Heart left ventricle (tissue), 16 donors: Measurements from ENCODE around the gene TECPR2. TPM values are rescaled to one million over a fixed set of nuclear protein-coding genes. Genes with fewer than 3 reads are reported as not detected.

Experiments
- ATAC-seq, 4 donors: fragments of 200-7000 bp; cut with Tn5 transposase; one replicate each; pipeline ENCODE4 v1.9.1; 2020 to 2022; ENCODE audit warnings: moderate library complexity in 4 of 4, mild to moderate bottlenecking in 3 of 4, moderate number of reproducible peaks in 1 of 4
- DNase-seq, 5 donors: peaks; one replicate each; pipeline ENCODE4 v3.0.0-alpha.2; 2020
- H3K27ac ChIP-seq, 12 donors: fragments of 200-600 bp; sonication (generic) in 4 of 12; one replicate each; pipeline versions ENCODE4 v1.5.0 to v1.8.0; 2016 to 2022; ENCODE audit warnings: mild to moderate bottlenecking in 2 of 12
- H3K27me3 ChIP-seq, 9 donors: fragments of 200-600 bp; sonication (generic) in 2 of 9; one replicate each; pipeline versions ENCODE4 v1.5.1 to v1.8.0; 2016 to 2022; ENCODE audit warnings: mild to moderate bottlenecking in 3 of 9
- H3K36me3 ChIP-seq, 9 donors: fragments of 200-600 bp; sonication (generic) in 2 of 9; one replicate each; pipeline versions ENCODE4 v1.5.0 to v1.8.0; 2018 to 2022; ENCODE audit warnings: mild to moderate bottlenecking in 2 of 9
- H3K4me1 ChIP-seq, 12 donors: fragments of 200-600 bp; sonication (generic) in 4 of 12; one replicate each; pipeline versions ENCODE4 v1.5.0 to v1.8.0; 2016 to 2022; ENCODE audit warnings: mild to moderate bottlenecking in 3 of 12
- H3K4me3 ChIP-seq, 12 donors: fragments of 200-600 bp; sonication (generic) in 4 of 12; one replicate each; pipeline versions ENCODE4 v1.5.0 to v1.8.0; 2017 to 2022; ENCODE audit warnings: mild to moderate bottlenecking in 9 of 12, moderate library complexity in 4 of 12
- H3K9me3 ChIP-seq, 12 donors: fragments of 200-600 bp; sonication (generic) in 4 of 12; one replicate each; pipeline versions ENCODE4 v1.5.0 to v1.8.0; 2016 to 2022; ENCODE audit warnings: mild to moderate bottlenecking in 1 of 12
- CTCF ChIP-seq, 12 donors: fragments of 200-600 bp; sonication (generic) in 4 of 12; IDR thresholded peaks; one replicate each; pipeline versions ENCODE4 v1.5.0 to v1.8.0; 2018 to 2022; ENCODE audit warnings: antibody characterized with exemption in 12 of 12, mild to moderate bottlenecking in 5 of 12
- POLR2A ChIP-seq, 2 donors: fragments of 450-650 bp; IDR thresholded peaks; one replicate each; pipeline ENCODE4 v1.6.1; 2017; ENCODE audit warnings: antibody characterized with exemption in 2 of 2, mild to moderate bottlenecking in 2 of 2, moderate library complexity in 2 of 2
- WGBS, 4 donors: extraction: QIAGEN DNeasy Blood & Tissue Kit in 2 of 4; methylation state at CpG; one replicate each; pipeline versions ENCODE4 v1.1.5 to v1.1.7; 2013 to 2018; 5-methylcytosine and 5-hydroxymethylcytosine counted together
- intact Hi-C, 10 donors: fragments of 100-400 bp; cut with DNase I; formaldehyde crosslinking; loops; one replicate each; pipeline versions ENCODE4 v1.11.1 to v1.14.2; 2022
- polyA plus RNA-seq, 2 donors: library from polyadenylated mRNA; stranded (reverse); fragments of 200-250 nt; gene quantifications; one replicate each; pipeline ENCODE4 v1.2.3, GENCODE V29; 2013
- total RNA-seq, 9 donors: library from RNA; depleted of rRNA in 2 of 9; stranded (reverse); fragments of >200 nt in 2 of 9; fragmentation: NEBNext Ultra II Directional in 3 of 9; extraction: Animal tissue kit (Norgen Biotek cat#: 25700) in 3 of 9; gene quantifications; one replicate each; pipeline versions ENCODE4 v1.1.0 to v1.2.4, GENCODE V29; 2016 to 2023
- donor health status: ischemic (EF 13 %, LVEDD 7.1; RV severe dilation, severe dysfunction).
- donor health status: healthy with polysubstance abuse.
- donor health status: DM: no; HTN: yes; CAD: no.
- donor health status: DM: no; HTN: no; CAD: no.
- donor health status: ischemic (EF 25% LVEDD 6.9; RV normal size, moderate dysfunction).
- donor health status: ischemic (EF 25% LVEDD 5.7; RV mildly dilated, moderate dysfunction).
- donor health status: healthy.
- donor health status: DM: yes; HTN: yes; CAD: no.
- donor health status: ischemic (EF 35%, LVEDD 5.7; RV mildly dilated, moderate dysfunction).
- donor health status: nonischemic (EF 11% LVEDD 7.7; RV severe dilation, severe dysfunction).
- donor health status: DM: yes; HTN: yes; CAD: no.
- donor health status: PGD.
- donor health status: ischemic (EF 29% LVEDD 5.4; RV normal size, mild dysfunction).
- donor health status: nonischemic (EF 23%, LVEDD 6.1; RV moderate dilation, normal function).

The TECPR2 gene
- total and polyA plus RNA-seq, 11 donors = 9.9 to 30.6 (median 22.3) TPM

GRCh38 chr14:102360388-102360787 is 2.4 kb upstream of the TECPR2 start:
- DNase-seq (no peak), ATAC-seq (no peak)
- Histone ChIP-seq H3K4me1 (peaks cover 5 to 35% (median 23%) of the 10 kb centered on the region in 12 donors), H3K27ac (no peak overlapping the region), H3K36me3 (peaks cover 0 to 51% (median 43%) of the 10 kb centered on the region in 9 donors), H3K27me3 (no peaks in the 10 kb centered on the region), H3K9me3 (no peaks in the 10 kb centered on the region), H3K4me3 (no peak overlapping the region)
- no peak for TF ChIP-seq CTCF (IDR thresholded peaks at IDR 0.05)
- no peak for TF ChIP-seq POLR2A (IDR thresholded peaks at IDR 0.05)
- 96 to 100% (median 97%) methylated on average over 3 of the region's 3 CpGs for WGBS, 4 donors
- intact Hi-C loops = loop anchor here in 6 of 10 donors (5.0 to 10.0 kb wide), 3 partner anchors 43 to 157 kb away; partner anchors contain the start of gene ZNF839 (in 2 of the 6)

- Histone ChIP-seq H3K4me3 (peak overlapping the region; percentile 81 to 96 (median 92)), H3K27me3 (no peaks in the 10 kb centered on the region), H3K4me1 (peaks cover 5 to 41% (median 26%) of the 10 kb centered on the region in 12 donors), H3K36me3 (peaks cover 0 to 34% (median 26%) of the 10 kb centered on the region in 9 donors), H3K27ac (peak overlapping the region; percentile 86 to 99 (median 94)), H3K9me3 (no peaks in the 10 kb centered on the region)
- TF ChIP-seq POLR2A (IDR thresholded peaks at IDR 0.05) (no peak), CTCF (IDR thresholded peaks at IDR 0.05) (no peak)
- intact Hi-C loops = loop anchor here in 6 of 10 donors (5.0 to 10.0 kb wide), 3 partner anchors 45 to 155 kb away; partner anchors contain the start of gene ZNF839 (in 2 of the 6)
- ATAC-seq (peak in 1 of 4 donors; percentile 12), DNase-seq (no peak)
- WGBS, 4 donors = 20 to 32% (median 27%) methylated on average over 3 to 4 of the region's 4 CpGs
Measured at GRCh38 chr14:102362084-102362483, 657 bp upstream of the TECPR2 start.

GRCh38 chr14:102363182-102363943 is 622 bp downstream of the TECPR2 start:
- no peaks in the 10 kb centered on the region for H3K9me3 ChIP-seq
- H3K4me1 ChIP-seq = peaks cover 5 to 46% (median 28%) of the 10 kb centered on the region in 12 donors
- ATAC-seq (peak; percentile 4 to 61 (median 35)), DNase-seq (peak in 3 of 5 donors; percentile 48 to 62 (median 60))
- intact Hi-C loops = loop anchor here in 6 of 10 donors (5.0 to 10.0 kb wide), 3 partner anchors 46 to 154 kb away; partner anchors contain the start of gene ZNF839 (in 2 of the 6)
- H3K27me3 ChIP-seq = no peaks in the 10 kb centered on the region
- peaks cover 0 to 22% (median 15%) of the 10 kb centered on the region in 9 donors for H3K36me3 ChIP-seq
- TF ChIP-seq CTCF (IDR thresholded peaks at IDR 0.05) (no peak), POLR2A (IDR thresholded peaks at IDR 0.05) (no peak)
- WGBS, 4 donors = 2 to 7% (median 2%) methylated on average over 11 to 53 of the region's 53 CpGs
- peak overlapping the region; percentile 86 to 99 (median 94) for H3K27ac ChIP-seq
- peak overlapping the region; percentile 81 to 96 (median 92) for H3K4me3 ChIP-seq

- no peaks in the 10 kb centered on the region for H3K9me3 ChIP-seq
- H3K4me3 ChIP-seq = no peak overlapping the region
- peak; percentile 47 to 80 (median 68) for ATAC-seq
- peak in 2 of 5 donors; percentile 30 to 36 for DNase-seq
- peak overlapping the region in 4 of 12 donors; percentile 9 to 65 (median 32) for H3K27ac ChIP-seq
- H3K36me3 ChIP-seq = peaks cover 0 to 6% (median 0%) of the 10 kb centered on the region in 9 donors
- no peaks in the 10 kb centered on the region for H3K27me3 ChIP-seq
- TF ChIP-seq POLR2A (IDR thresholded peaks at IDR 0.05) (no peak), CTCF (IDR thresholded peaks at IDR 0.05) (no peak)
- intact Hi-C loops = no loop called here
- 47 to 59% (median 55%) methylated on average over 11 of the region's 11 CpGs for WGBS, 4 donors
- H3K4me1 ChIP-seq = peaks cover 0 to 36% (median 6%) of the 10 kb centered on the region in 12 donors
Measured at GRCh38 chr14:102370305-102370809, 7.6 kb downstream of the TECPR2 start.
